PC-9 (cell line): ENCODE results near the gene PPARA. TPM values are rescaled to one million over a fixed set of nuclear protein-coding genes. Genes with fewer than 3 reads are reported as not detected.

Source experiments
- BruUV-seq: library from RNA; stranded (reverse); fragments of 400-500 nt; replicated peaks from 2 replicates; lab custom pipeline; 2021; lab: Mats Ljungman, UMichigan
- CTCF ChIA-PET: fragments of 300-600 bp; sonication (Branson Sonifier 250); formaldehyde crosslinking; loops from one replicate; lab custom pipeline; 2022; ENCODE audit warnings: antibody characterized with exemption; lab: Charles Lee
- POLR2A ChIA-PET: fragments of 300-600 bp; sonication (Branson Sonifier 250); formaldehyde crosslinking; loops from one replicate; lab custom pipeline; 2022; ENCODE audit warnings: antibody characterized with exemption; ENCODE audit not compliant: unreplicated experiment; lab: Charles Lee
- DNase-seq, 2 experiments: peaks; one replicate each; pipeline versions ENCODE4 v3.0.0 to v3.0.0-alpha.2; 2015 to 2022; ENCODE audit warnings: mixed read lengths in 1 of 2
- H2AFZ ChIP-seq: fragments of 200-600 bp; sonication (generic); 2 replicates; pipeline ENCODE4 v1.8.1; 2017; ENCODE audit warnings: antibody characterized with exemption
- H3F3A ChIP-seq: fragments of 200-600 bp; sonication (generic); 2 replicates; pipeline ENCODE4 v1.8.1; 2017; ENCODE audit warnings: antibody characterized with exemption, mild to moderate bottlenecking, low read depth; ENCODE audit not compliant: insufficient read depth
- H3K27ac ChIP-seq: fragments of 200-600 bp; sonication (generic); 2 replicates; pipeline ENCODE4 v1.6.1; 2016; ENCODE audit warnings: mixed run types
- H3K27me3 ChIP-seq: fragments of 200-600 bp; sonication (generic); 2 replicates; pipeline ENCODE4 v1.6.1; 2016; ENCODE audit warnings: low read depth, mixed run types; ENCODE audit not compliant: insufficient read depth
- H3K36me3 ChIP-seq: fragments of 200-600 bp; sonication (generic); 2 replicates; pipeline ENCODE4 v1.6.1; 2016; ENCODE audit warnings: low read depth, mixed run types
- H3K4me1 ChIP-seq: fragments of 200-600 bp; sonication (generic); replicated peaks from 2 replicates; pipeline ENCODE4 v1.6.1; 2016; ENCODE audit warnings: mixed run types; ENCODE audit not compliant: insufficient read depth
- H3K4me2 ChIP-seq: fragments of 200-600 bp; sonication (generic); 2 replicates; pipeline ENCODE4 v1.6.1; 2017; ENCODE audit warnings: mixed run types
- H3K4me3 ChIP-seq: fragments of 200-600 bp; sonication (generic); 2 replicates; pipeline ENCODE4 v1.6.1; 2016; ENCODE audit warnings: mixed run types
- H3K79me2 ChIP-seq: fragments of 200-600 bp; sonication (generic); 2 replicates; pipeline ENCODE4 v1.6.1; 2017; ENCODE audit warnings: low read depth, mixed run types
- H3K9me2 ChIP-seq: fragments of 200-600 bp; sonication (generic); 2 replicates; pipeline ENCODE4 v1.8.1; 2017; ENCODE audit warnings: mild to moderate bottlenecking; ENCODE audit not compliant: insufficient read depth
- H3K9me3 ChIP-seq: fragments of 200-600 bp; sonication (generic); 2 replicates; pipeline ENCODE4 v1.8.1; 2016; ENCODE audit warnings: low read depth; ENCODE audit not compliant: insufficient read depth
- H4K20me1 ChIP-seq: fragments of 200-600 bp; sonication (generic); 2 replicates; pipeline ENCODE4 v1.8.1; 2017; ENCODE audit not compliant: insufficient read depth
- CTCF ChIP-seq: fragments of 200-600 bp; sonication (generic); conservative IDR thresholded peaks from 2 replicates; pipeline ENCODE4 v1.6.1; 2017; ENCODE audit warnings: mixed run types, antibody characterized with exemption, mild to moderate bottlenecking, moderate library complexity
- EZH2 ChIP-seq: fragments of 200-600 bp; sonication (generic); IDR thresholded peaks from 2 replicates; pipeline ENCODE4 v1.8.0; 2017; ENCODE audit warnings: antibody characterized with exemption, low read depth
- intact Hi-C: fragments of 100-400 bp; cut with micrococcal nuclease; formaldehyde crosslinking; loops from one replicate; pipeline ENCODE4 v1.10.0; 2022; ENCODE audit not compliant: unreplicated experiment
- total RNA-seq: library from RNA; stranded (reverse); gene quantifications from 2 replicates; pipeline ENCODE4 v1.2.3, GENCODE V29; 2021

Gene PPARA
- total RNA-seq, 1 experiment from 2014 or later, result 43.9 TPM

DNA sequence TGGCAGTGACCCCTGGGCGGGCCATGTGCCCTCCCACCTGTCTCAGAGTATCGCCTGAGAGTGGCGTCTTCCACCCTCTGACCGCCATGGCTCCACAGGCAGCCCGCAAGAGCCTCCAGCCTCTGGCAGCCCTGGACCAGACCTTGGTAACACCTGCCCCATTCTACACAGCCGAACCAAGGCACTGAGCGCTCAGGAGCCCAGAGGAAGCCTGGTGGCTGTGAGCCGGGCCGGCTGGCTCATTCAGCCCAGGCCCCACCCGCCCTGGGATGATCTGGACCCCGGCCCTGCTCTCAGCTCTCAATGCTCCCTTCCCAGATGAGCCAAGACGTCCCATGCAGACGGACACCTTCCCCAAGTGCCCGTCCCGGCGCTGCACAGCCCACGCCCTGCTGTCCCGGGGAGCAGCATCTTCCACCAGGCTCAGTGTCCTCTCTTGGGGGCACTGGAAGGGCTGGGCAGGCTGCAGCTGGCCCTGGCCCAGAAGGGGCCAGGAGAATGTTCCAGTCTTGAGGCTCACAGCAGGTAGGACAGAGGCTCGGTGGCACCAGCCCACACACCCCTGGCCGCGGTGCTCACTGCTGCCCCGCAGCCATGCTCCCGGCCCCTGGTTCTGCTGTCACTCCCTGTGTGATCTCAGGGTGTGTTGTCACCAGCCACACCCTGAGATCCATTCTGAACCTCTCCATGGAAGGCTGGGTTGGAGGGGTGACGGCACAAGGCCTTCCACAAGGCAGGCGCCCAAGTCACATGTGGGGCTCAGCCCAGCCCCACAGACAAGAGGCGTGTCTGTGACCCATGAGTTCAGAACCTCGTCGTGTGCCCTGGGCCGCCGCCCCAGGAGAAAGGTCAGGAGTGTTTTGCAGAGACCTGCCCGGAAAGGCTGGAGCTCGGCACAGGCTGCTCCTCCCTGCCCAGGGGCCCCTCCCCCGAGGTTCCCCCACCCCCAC is 24.2 kb upstream of the PPARA start:
- intact Hi-C loops, result loop anchor here (1.0 kb wide), 1 partner anchor 170 kb away; the partner anchor contains the start of gene GTSE1
- Histone ChIP-seq H3K27me3 (no peaks in the 10 kb centered on the region), H4K20me1 (no peaks in the 10 kb centered on the region), H3K4me2 (no peak overlapping the region), H3K4me1 (no peaks in the 10 kb centered on the region), H3K79me2 (no peaks in the 10 kb centered on the region), H3K9me2 (no peaks in the 10 kb centered on the region), H3K36me3 (no peaks in the 10 kb centered on the region), H3F3A (peaks cover 6% of the 10 kb centered on the region; the same call in 1 of the 2 replicates), H3K9me3 (no peaks in the 10 kb centered on the region), H3K27ac (no peak overlapping the region), H2AFZ (no peak overlapping the region), H3K4me3 (no peak overlapping the region)
- DNase-seq, result no peak
- CTCF ChIA-PET, result no interaction called here
- POLR2A ChIA-PET, result no interaction called here
- BruUV-seq, result no TSS peak
- TF ChIP-seq EZH2 (no peak), CTCF (no peak)

DNA sequence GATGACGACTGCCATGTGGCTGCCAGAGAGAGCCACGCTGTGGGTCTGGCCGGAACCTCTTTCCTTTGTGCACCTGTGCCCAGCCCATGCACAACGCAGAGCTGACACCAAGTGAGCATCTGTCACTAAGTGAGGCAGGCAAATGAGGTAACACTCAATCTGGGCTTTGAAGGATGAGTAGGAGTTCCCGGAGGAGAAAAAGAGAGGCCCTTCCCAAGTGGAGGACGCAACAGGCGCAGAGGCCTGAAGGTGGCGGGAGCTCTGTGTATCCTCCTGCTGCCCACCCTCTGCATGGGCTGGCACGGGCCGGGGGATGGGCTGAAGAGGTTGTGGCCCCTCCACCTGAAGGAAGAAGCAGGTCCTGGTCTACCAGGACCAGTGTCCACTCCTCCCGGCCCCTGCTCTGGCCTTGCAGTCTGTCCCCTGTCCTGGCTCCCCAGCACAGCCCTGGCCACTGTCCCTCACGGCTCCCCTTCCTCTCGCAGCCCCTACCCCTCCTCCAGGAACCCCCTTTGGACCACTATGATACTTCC is 23.4 kb upstream of the PPARA start:
- no peak for DNase-seq
- no peak overlapping the region for H3K27ac ChIP-seq
- no peaks in the 10 kb centered on the region for H3K4me1 ChIP-seq
- H3F3A ChIP-seq, result peaks cover 6% of the 10 kb centered on the region; the same call in 1 of the 2 replicates
- no peak overlapping the region for H2AFZ ChIP-seq
- CTCF ChIA-PET, result no interaction called here
- no peak for TF ChIP-seq CTCF
- TF ChIP-seq EZH2, result no peak
- no peak overlapping the region for H3K4me2 ChIP-seq
- BruUV-seq, result no TSS peak
- H3K4me3 ChIP-seq, result no peak overlapping the region
- no peaks in the 10 kb centered on the region for H3K9me2 ChIP-seq
- no peaks in the 10 kb centered on the region for H3K79me2 ChIP-seq
- intact Hi-C loops, result loop anchor here (1.0 kb wide), 1 partner anchor 169 kb away; the partner anchor contains the start of gene GTSE1
- H4K20me1 ChIP-seq, result no peaks in the 10 kb centered on the region
- POLR2A ChIA-PET, result no interaction called here
- H3K27me3 ChIP-seq, result no peaks in the 10 kb centered on the region
- no peaks in the 10 kb centered on the region for H3K36me3 ChIP-seq
- no peaks in the 10 kb centered on the region for H3K9me3 ChIP-seq

DNA sequence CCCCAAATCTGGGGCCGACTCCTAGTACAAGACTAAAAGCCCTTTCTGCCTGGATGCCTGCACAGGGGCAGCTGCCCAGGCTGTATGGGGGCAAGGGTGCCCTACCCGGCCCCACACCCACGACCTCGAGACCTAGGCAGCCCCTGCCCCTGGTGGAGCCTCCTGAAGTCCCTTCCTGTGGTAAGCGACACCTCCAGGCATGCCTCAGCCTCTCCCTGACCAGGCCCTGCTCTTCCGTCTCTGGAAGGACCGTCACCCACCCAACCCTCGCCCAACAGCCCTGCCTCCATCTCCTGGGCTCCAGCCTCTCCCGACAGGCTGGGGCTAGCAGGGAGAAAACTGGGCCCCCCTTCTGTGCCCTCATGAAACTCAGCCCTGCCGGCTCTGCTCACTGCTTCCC is 22.8 kb upstream of the PPARA start:
- Histone ChIP-seq H3K36me3 (no peaks in the 10 kb centered on the region), H3K9me3 (no peaks in the 10 kb centered on the region), H3F3A (peaks cover 6% of the 10 kb centered on the region; the same call in 1 of the 2 replicates), H3K4me1 (no peaks in the 10 kb centered on the region), H4K20me1 (no peaks in the 10 kb centered on the region), H3K4me2 (no peak overlapping the region), H3K79me2 (no peaks in the 10 kb centered on the region), H3K9me2 (no peaks in the 10 kb centered on the region), H3K27ac (no peak overlapping the region), H3K27me3 (no peaks in the 10 kb centered on the region), H3K4me3 (no peak overlapping the region), H2AFZ (no peak overlapping the region)
- intact Hi-C loops, result no loop called here
- CTCF ChIA-PET, result no interaction called here
- no peak for DNase-seq
- no peak for TF ChIP-seq CTCF
- TF ChIP-seq EZH2, result no peak
- no TSS peak for BruUV-seq
- POLR2A ChIA-PET, result no interaction called here
